GM23338 (cell line): ENCODE measurements around the gene INTS14. TPM values are rescaled to one million over a fixed set of nuclear protein-coding genes. Genes with fewer than 3 reads are reported as not detected.
A peak's percentile ranks its signal among the peaks of the same experiment; 100 is the strongest.

Experiments used
- ATAC-seq: fragments of 200-7000 bp; cut with Tn5 transposase; 3 replicates; pipeline ENCODE4 v1.9.1; 2020
- DNase-seq: peaks from one replicate; pipeline ENCODE4 v3.0.0-alpha.2; 2015; ENCODE audit warnings: low spot score
- H2AFZ ChIP-seq: fragments of 200-600 bp; sonication (generic); 2 replicates; pipeline ENCODE4 v1.8.0; 2016; ENCODE audit warnings: antibody characterized with exemption, mild to moderate bottlenecking, moderate library complexity
- H3F3A ChIP-seq: fragments of 200-600 bp; sonication (generic); replicated peaks from 2 replicates; pipeline ENCODE4 v1.8.0; 2017; ENCODE audit warnings: antibody characterized with exemption, mixed run types, low read depth
- H3K27ac ChIP-seq: fragments of 200-600 bp; sonication (generic); 2 replicates; pipeline ENCODE4 v1.6.1; 2016; ENCODE audit warnings: low read depth
- H3K27me3 ChIP-seq: fragments of 200-600 bp; sonication (generic); 2 replicates; pipeline ENCODE4 v1.8.0; 2016; ENCODE audit warnings: mild to moderate bottlenecking, mixed run types, moderate library complexity; ENCODE audit not compliant: insufficient read depth
- H3K36me3 ChIP-seq: fragments of 200-600 bp; sonication (generic); 2 replicates; pipeline ENCODE4 v1.8.0; 2016; ENCODE audit warnings: mild to moderate bottlenecking; ENCODE audit not compliant: insufficient read depth
- H3K4me1 ChIP-seq: fragments of 200-600 bp; sonication (generic); 2 replicates; pipeline ENCODE4 v1.8.0; 2016; ENCODE audit warnings: mild to moderate bottlenecking, moderate library complexity; ENCODE audit not compliant: insufficient read depth
- H3K4me2 ChIP-seq: fragments of 200-600 bp; sonication (generic); 2 replicates; pipeline ENCODE4 v1.7.1; 2017; ENCODE audit warnings: mixed run types
- H3K4me3 ChIP-seq: fragments of 200-600 bp; sonication (generic); 2 replicates; pipeline ENCODE4 v1.6.1; 2016; ENCODE audit warnings: mixed run types
- H3K79me2 ChIP-seq: fragments of 200-600 bp; sonication (generic); replicated peaks from 2 replicates; pipeline ENCODE4 v1.8.0; 2017; ENCODE audit warnings: mild to moderate bottlenecking; ENCODE audit not compliant: insufficient read depth
- H3K9me2 ChIP-seq: fragments of 200-600 bp; sonication (generic); 2 replicates; pipeline ENCODE4 v1.8.0; 2017; ENCODE audit not compliant: insufficient read depth
- H4K20me1 ChIP-seq: fragments of 200-600 bp; sonication (generic); replicated peaks from 2 replicates; pipeline ENCODE4 v1.8.0; 2017; ENCODE audit warnings: mild to moderate bottlenecking; ENCODE audit not compliant: insufficient read depth
- H3K27ac Mint-ChIP-seq: 2 replicates; pipeline ENCODE4 v1.8.0; 2020; ENCODE audit warnings: inconsistent platforms, mild to moderate bottlenecking, moderate library complexity, mixed read lengths
- H3K27me3 Mint-ChIP-seq: 3 replicates; pipeline ENCODE4 v1.8.0; 2022; ENCODE audit warnings: low read depth, mild to moderate bottlenecking, moderate library complexity, mixed read lengths, inconsistent platforms; ENCODE audit not compliant: insufficient read depth, poor library complexity
- H3K36me3 Mint-ChIP-seq: 3 replicates; pipeline ENCODE4 v1.8.0; 2021; ENCODE audit warnings: low read depth, mild to moderate bottlenecking, inconsistent platforms, moderate library complexity, mixed read lengths
- H3K4me1 Mint-ChIP-seq: 3 replicates; pipeline ENCODE4 v1.8.0; 2020; ENCODE audit warnings: mild to moderate bottlenecking, inconsistent platforms, mixed read lengths
- H3K4me3 Mint-ChIP-seq: 3 replicates; pipeline ENCODE4 v1.8.0; 2021; ENCODE audit warnings: moderate library complexity, mild to moderate bottlenecking, inconsistent platforms, mixed read lengths
- H3K9me3 Mint-ChIP-seq: 3 replicates; pipeline ENCODE4 v1.8.0; 2020; ENCODE audit warnings: moderate library complexity, mild to moderate bottlenecking, inconsistent platforms, mixed read lengths
- CREB1 ChIP-seq: fragments of 250-450 bp; sonication (Bioruptor Pico); IDR thresholded peaks from 2 replicates; pipeline ENCODE4 v1.5.0; 2020; ENCODE audit warnings: low read depth, mild to moderate bottlenecking, moderate library complexity
- ETS1 ChIP-seq: IDR thresholded peaks from 2 replicates; pipeline ENCODE4 v1.6.1; 2016; ENCODE audit warnings: antibody characterized with exemption
- EZH2 ChIP-seq: fragments of 200-600 bp; sonication (generic); IDR thresholded peaks from one replicate; pipeline ENCODE4 v1.8.0; 2017; ENCODE audit warnings: antibody characterized with exemption, mild to moderate bottlenecking, low read depth; ENCODE audit not compliant: unreplicated experiment
- JUNB ChIP-seq: IDR thresholded peaks from one replicate; pipeline ENCODE4 v1.6.1; 2016; ENCODE audit warnings: antibody characterized with exemption; ENCODE audit not compliant: unreplicated experiment
- NANOG ChIP-seq: IDR thresholded peaks from 2 replicates; pipeline ENCODE4 v1.6.1; 2016; ENCODE audit warnings: antibody characterized with exemption, borderline replicate concordance
- POLR2AphosphoS5 ChIP-seq: IDR thresholded peaks from 2 replicates; pipeline ENCODE4 v1.6.1; 2016; ENCODE audit warnings: antibody characterized with exemption, low read depth
- STAT1 ChIP-seq: IDR thresholded peaks from one replicate; pipeline ENCODE4 v1.6.1; 2016; ENCODE audit warnings: antibody characterized with exemption; ENCODE audit not compliant: unreplicated experiment
- ZNF114 ChIP-seq: fragments of 250-450 bp; sonication (Bioruptor Pico); IDR thresholded peaks from 2 replicates; pipeline ENCODE4 v1.5.0; 2020; ENCODE audit warnings: mild to moderate bottlenecking, moderate library complexity
- ZNF331 ChIP-seq: fragments of 250-450 bp; sonication (Bioruptor Pico); IDR thresholded peaks from 2 replicates; pipeline ENCODE4 v1.5.0; 2020; ENCODE audit warnings: low read depth, mild to moderate bottlenecking, moderate library complexity
- ZNF462 ChIP-seq: fragments of 250-450 bp; sonication (Bioruptor Pico); IDR thresholded peaks from 2 replicates; pipeline ENCODE4 v1.5.0; 2020; ENCODE audit warnings: mild to moderate bottlenecking, moderate library complexity
- polyA plus RNA-seq: library from polyadenylated mRNA; unstranded; fragments of >200 nt; fragmentation: Nextera tagmentation; extraction: Ambion mirVana; gene quantifications from 2 replicates; pipeline ENCODE4 v1.2.1, GENCODE V29; 2016
- total RNA-seq: library from RNA; depleted of rRNA; stranded (reverse); fragments of >200 nt; shearing (Covaris generic); gene quantifications from 2 replicates; pipeline ENCODE4 v1.2.3, GENCODE V29; 2014

Gene INTS14
- total and polyA plus RNA-seq, 2 experiments from 2014 or later: 15.2 to 37.7 TPM

GRCh38 chr15:65577129-65577996 is 33.6 kb downstream of the INTS14 start:
- H3K4me2 ChIP-seq: no peak overlapping the region
- no peak overlapping the region for H3K27ac Mint-ChIP-seq
- no peaks in the 10 kb centered on the region; the same call in 1 of the 2 replicates for H3K4me1 ChIP-seq
- no peak for DNase-seq
- no peak for ATAC-seq
- H3K36me3 ChIP-seq: peaks cover 10% of the 10 kb centered on the region
- H3K9me2 ChIP-seq: no peaks in the 10 kb centered on the region
- H4K20me1 ChIP-seq: no peaks in the 10 kb centered on the region
- no peaks in the 10 kb centered on the region for H3K9me3 Mint-ChIP-seq
- H3K27me3 ChIP-seq: no peaks in the 10 kb centered on the region
- no peaks in the 10 kb centered on the region; the same call in 1 of the 2 replicates for H3F3A ChIP-seq
- H3K4me3 ChIP-seq: no peak overlapping the region
- H2AFZ ChIP-seq: no peak overlapping the region
- H3K4me3 Mint-ChIP-seq: no peak overlapping the region
- peaks cover 51% of the 10 kb centered on the region; the same call in 2 of the 3 replicates for H3K36me3 Mint-ChIP-seq
- H3K79me2 ChIP-seq: no peaks in the 10 kb centered on the region
- peaks cover 31% of the 10 kb centered on the region for H3K4me1 Mint-ChIP-seq
- H3K27me3 Mint-ChIP-seq: no peaks in the 10 kb centered on the region
- no peak for TF ChIP-seq STAT1
- TF ChIP-seq POLR2AphosphoS5: peak; percentile 38; the same call in 1 of the 2 replicates
- peak overlapping the region; percentile 81; the same call in 1 of the 2 replicates for H3K27ac ChIP-seq

GRCh38 chr15:65576664-65577063 is 34.3 kb downstream of the INTS14 start:
- no peaks in the 10 kb centered on the region for H4K20me1 ChIP-seq
- H3K9me3 Mint-ChIP-seq: no peaks in the 10 kb centered on the region
- peaks cover 31% of the 10 kb centered on the region for H3K4me1 Mint-ChIP-seq
- H3K27me3 ChIP-seq: no peaks in the 10 kb centered on the region
- H3K9me2 ChIP-seq: no peaks in the 10 kb centered on the region
- H2AFZ ChIP-seq: no peak overlapping the region
- H3F3A ChIP-seq: no peaks in the 10 kb centered on the region; the same call in 1 of the 2 replicates
- H3K79me2 ChIP-seq: no peaks in the 10 kb centered on the region
- H3K36me3 Mint-ChIP-seq: peaks cover 49% of the 10 kb centered on the region; the same call in 2 of the 3 replicates
- no peaks in the 10 kb centered on the region for H3K27me3 Mint-ChIP-seq
- peaks cover 10% of the 10 kb centered on the region for H3K36me3 ChIP-seq
- DNase-seq (no peak), ATAC-seq (no peak)
- H3K4me2 ChIP-seq: no peak overlapping the region
- no peak overlapping the region for H3K4me3 Mint-ChIP-seq
- no peak overlapping the region for H3K27ac Mint-ChIP-seq
- H3K27ac ChIP-seq: no peak overlapping the region; the same call in 1 of the 2 replicates
- H3K4me1 ChIP-seq: no peaks in the 10 kb centered on the region; the same call in 1 of the 2 replicates
- no peak overlapping the region for H3K4me3 ChIP-seq
- TF ChIP-seq EZH2: no peak
- TF ChIP-seq POLR2AphosphoS5: no peak
- no peak for TF ChIP-seq ZNF114 (CRISPR knock-in tag)
- TF ChIP-seq NANOG: no peak
- TF ChIP-seq ETS1: no peak
- no peak for TF ChIP-seq ZNF462 (CRISPR knock-in tag)
- TF ChIP-seq JUNB: no peak
- no peak for TF ChIP-seq ZNF331 (CRISPR knock-in tag)
- no peak for TF ChIP-seq CREB1 (CRISPR knock-in tag)
